ENCODE results near the gene MTMR12. TPM values are rescaled to one million over a fixed set of nuclear protein-coding genes. Genes with fewer than 3 reads are reported as not detected.
A peak's percentile ranks its signal among the peaks of the same experiment; 100 is the strongest.

Gene MTMR12
- total and polyA plus RNA-seq, 2 of the 13 experiments (the other 11 are each of a cell fraction or from before 2014, with no cell fraction given): 23.4 to 36.6 TPM

GRCh38 chr5:32312595-32313332 lies at the start of gene MTMR12 (continued):
- TF ChIP-seq MBNL3 (CRISPR knock-in tag; conservative IDR thresholded peaks at IDR 0.05): no peak
- TF ChIP-seq ZNF317 (CRISPR knock-in tag; IDR thresholded peaks at IDR 0.05): 0 out of 2 replicates have a peak, but pooled peaks have one; percentile 1
- TF ChIP-seq SIN3A (IDR thresholded peaks at IDR 0.05; ENCODE audit: borderline replicate concordance, low read depth, low read length): peak; percentile 70; the same call in 1 of the 2 replicates
- TF ChIP-seq ZNF20 (CRISPR knock-in tag; IDR thresholded peaks at IDR 0.05): no peak
- no peak for TF ChIP-seq GPN1 (CRISPR knock-in tag; IDR thresholded peaks at IDR 0.05; ENCODE audit: borderline replicate concordance)
- TF ChIP-seq MBD4 (IDR thresholded peaks at IDR 0.05; ENCODE audit: borderline replicate concordance, low read length): no peak
- TF ChIP-seq ZNF207 (IDR thresholded peaks at IDR 0.05; ENCODE audit: borderline replicate concordance): no peak
- peak; percentile 79; the same call in 1 of the 3 replicates for TF ChIP-seq MXI1 (IDR thresholded peaks at IDR 0.05; ENCODE audit: borderline replicate concordance, low read depth, low read length)
- 0 out of 2 replicates have a peak, but pooled peaks have one; percentile 25 for TF ChIP-seq ZNF777 (CRISPR knock-in tag; IDR thresholded peaks at IDR 0.05)
- peak; percentile 21; the same call in 1 of the 2 replicates for TF ChIP-seq THAP11 (CRISPR knock-in tag; IDR thresholded peaks at IDR 0.05)
- peak; percentile 33; the same call in 1 of the 2 replicates for TF ChIP-seq ZNF768 (CRISPR knock-in tag; IDR thresholded peaks at IDR 0.05)
- TF ChIP-seq MTERF4 (CRISPR knock-in tag; IDR thresholded peaks at IDR 0.05): 0 out of 2 replicates have a peak, but pooled peaks have one; percentile 65
- no peak for TF ChIP-seq ZNF234 (CRISPR knock-in tag; conservative IDR thresholded peaks at IDR 0.05)
- peak; percentile 67 for TF ChIP-seq CEBPZ (IDR thresholded peaks at IDR 0.05; ENCODE audit: low read length)
- TF ChIP-seq MTA1 (CRISPR knock-in tag; IDR thresholded peaks at IDR 0.05; ENCODE audit: borderline replicate concordance): peak; percentile 42; the same call in 1 of the 2 replicates
- TF ChIP-seq SP140L (CRISPR knock-in tag; IDR thresholded peaks at IDR 0.05; ENCODE audit: borderline replicate concordance): no peak
- no peak for TF ChIP-seq ZBTB39 (CRISPR knock-in tag; IDR thresholded peaks at IDR 0.05)
- TF ChIP-seq TFAP4 (IDR thresholded peaks at IDR 0.05; ENCODE audit: borderline replicate concordance, low read depth): peak; percentile 73; the same call in 1 of the 2 replicates
- TF ChIP-seq STAG1 (CRISPR knock-in tag; IDR thresholded peaks at IDR 0.05): no peak
- peak; percentile 92 for TF ChIP-seq PBX2 (CRISPR knock-in tag; IDR thresholded peaks at IDR 0.05)

Data from HepG2 (cell line).